ENCODE data around the gene MRPS6. TPM values are rescaled to one million over a fixed set of nuclear protein-coding genes. Genes with fewer than 3 reads are reported as not detected.

Gene MRPS6
- total and polyA plus RNA-seq, 10 of the 15 experiments (the other 5 are each of a cell fraction or from before 2014, with no cell fraction given), result 32.5 to 232 (median 90.3) TPM

DNA sequence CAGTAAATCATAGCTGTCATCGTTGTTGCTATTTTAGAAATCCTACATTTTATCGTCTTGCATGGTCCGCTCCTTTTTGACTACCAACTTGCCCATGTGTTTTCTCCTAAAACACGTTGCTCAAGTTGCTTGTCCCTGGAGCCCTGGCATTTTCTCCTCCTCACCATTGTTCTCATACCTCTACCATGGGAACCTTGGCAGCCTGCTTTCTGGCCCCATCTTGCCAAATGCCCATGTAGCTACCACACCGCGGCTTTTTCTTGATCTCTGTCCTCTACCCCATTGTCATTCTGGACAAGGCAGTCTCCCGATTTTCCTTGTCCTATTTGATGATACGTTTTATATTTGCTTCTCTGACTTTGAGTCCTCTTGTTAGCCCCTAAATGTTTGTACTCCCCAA, 50.2 kb downstream of the MRPS6 start:
- ATAC-seq, result no peak
- Histone ChIP-seq H3K36me3 (ENCODE audit: control insufficient read depth in 2 of 2, insufficient read depth in 2 of 2, low read length in 1 of 2) (peaks cover 4 to 23% of the 10 kb centered on the region in 2 experiments), H3K79me2 (ENCODE audit: control insufficient read depth, insufficient read depth, low read length) (peaks cover 1% of the 10 kb centered on the region), H3K4me2 (ENCODE audit: control insufficient read depth, insufficient read depth) (no peak overlapping the region), H4K20me1 (ENCODE audit: control insufficient read depth, insufficient read depth) (no peaks in the 10 kb centered on the region; the same call in 1 of the 2 replicates), H3K4me1 (ENCODE audit: control insufficient read depth, insufficient read depth, low read length) (no peaks in the 10 kb centered on the region), H3K27me3 (replicated peaks in 1 of 2; ENCODE audit: control insufficient read depth in 2 of 2, insufficient read depth in 2 of 2, low read length in 1 of 2) (no peaks in the 10 kb centered on the region), H3K27ac (ENCODE audit: control insufficient read depth, insufficient read depth) (no peak overlapping the region), H3K4me3 (no peak overlapping the region), H3K9me3 (replicated peaks; ENCODE audit: control insufficient read depth, insufficient read depth, low read length) (no peaks in the 10 kb centered on the region), H3K9ac (ENCODE audit: control insufficient read depth, insufficient read depth, low read length) (no peak overlapping the region), H2AFZ (ENCODE audit: control insufficient read depth, low read depth, low read length) (no peak overlapping the region)
- 95% methylated on average over 8 of the region's 8 CpGs for WGBS (ENCODE audit: insufficient coverage, insufficient replicate concordance, low lambda C conversion rate, missing lambda C conversion rate)
- no TSS peak for BruUV-seq (replicated peaks)
- ChIA-PET RAD21 (ENCODE audit: unreplicated experiment) (no interaction called here), CTCF (interaction anchor here (1.2 kb wide), 1 partner anchor 9 kb away, joined by 5 read pairs; no protein-coding TSS in a partner anchor), POLR2A (no interaction called here), SMC1A (ENCODE audit: uncharacterized antibody, unreplicated experiment) (interaction anchor here (0.7 to 1.4 kb wide), 3 partner anchors 23 to 199 kb away, joined by 3 to 4 read pairs (median 3); no protein-coding TSS in a partner anchor)
- in situ Hi-C loops (cut with MboI) (no loop called here), intact Hi-C loops (cut with micrococcal nuclease; ENCODE audit: unreplicated experiment) (no loop called here)
- no peak for FAIRE-seq
- no peak for DNase-seq (ENCODE audit: low read depth, low spot score)
- TF ChIP-seq SP1 (IDR thresholded peaks at IDR 0.05; ENCODE audit: low read depth, low read length) (no peak), GABPA (IDR thresholded peaks at IDR 0.05; ENCODE audit: low read depth) (no peak), CBX5 (IDR thresholded peaks at IDR 0.05; ENCODE audit: low read depth) (no peak), STAT1 (conservative IDR thresholded peaks at IDR 0.05) (no peak)
- TF ChIP-seq, protein P1, sequence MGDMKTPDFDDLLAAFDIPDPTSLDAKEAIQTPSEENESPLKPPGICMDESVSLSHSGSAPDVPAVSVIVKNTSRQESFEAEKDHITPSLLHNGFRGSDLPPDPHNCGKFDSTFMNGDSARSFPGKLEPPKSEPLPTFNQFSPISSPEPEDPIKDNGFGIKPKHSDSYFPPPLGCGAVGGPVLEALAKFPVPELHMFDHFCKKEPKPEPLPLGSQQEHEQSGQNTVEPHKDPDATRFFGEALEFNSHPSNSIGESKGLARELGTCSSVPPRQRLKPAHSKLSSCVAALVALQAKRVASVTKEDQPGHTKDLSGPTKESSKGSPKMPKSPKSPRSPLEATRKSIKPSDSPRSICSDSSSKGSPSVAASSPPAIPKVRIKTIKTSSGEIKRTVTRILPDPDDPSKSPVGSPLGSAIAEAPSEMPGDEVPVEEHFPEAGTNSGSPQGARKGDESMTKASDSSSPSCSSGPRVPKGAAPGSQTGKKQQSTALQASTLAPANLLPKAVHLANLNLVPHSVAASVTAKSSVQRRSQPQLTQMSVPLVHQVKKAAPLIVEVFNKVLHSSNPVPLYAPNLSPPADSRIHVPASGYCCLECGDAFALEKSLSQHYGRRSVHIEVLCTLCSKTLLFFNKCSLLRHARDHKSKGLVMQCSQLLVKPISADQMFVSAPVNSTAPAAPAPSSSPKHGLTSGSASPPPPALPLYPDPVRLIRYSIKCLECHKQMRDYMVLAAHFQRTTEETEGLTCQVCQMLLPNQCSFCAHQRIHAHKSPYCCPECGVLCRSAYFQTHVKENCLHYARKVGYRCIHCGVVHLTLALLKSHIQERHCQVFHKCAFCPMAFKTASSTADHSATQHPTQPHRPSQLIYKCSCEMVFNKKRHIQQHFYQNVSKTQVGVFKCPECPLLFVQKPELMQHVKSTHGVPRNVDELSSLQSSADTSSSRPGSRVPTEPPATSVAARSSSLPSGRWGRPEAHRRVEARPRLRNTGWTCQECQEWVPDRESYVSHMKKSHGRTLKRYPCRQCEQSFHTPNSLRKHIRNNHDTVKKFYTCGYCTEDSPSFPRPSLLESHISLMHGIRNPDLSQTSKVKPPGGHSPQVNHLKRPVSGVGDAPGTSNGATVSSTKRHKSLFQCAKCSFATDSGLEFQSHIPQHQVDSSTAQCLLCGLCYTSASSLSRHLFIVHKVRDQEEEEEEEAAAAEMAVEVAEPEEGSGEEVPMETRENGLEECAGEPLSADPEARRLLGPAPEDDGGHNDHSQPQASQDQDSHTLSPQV (IDR thresholded peaks at IDR 0.05), result no peak
- TF ChIP-seq, protein P2, sequence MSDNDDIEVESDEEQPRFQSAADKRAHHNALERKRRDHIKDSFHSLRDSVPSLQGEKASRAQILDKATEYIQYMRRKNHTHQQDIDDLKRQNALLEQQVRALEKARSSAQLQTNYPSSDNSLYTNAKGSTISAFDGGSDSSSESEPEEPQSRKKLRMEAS (IDR thresholded peaks at IDR 0.05; ENCODE audit: low read depth, low read length), result no peak
- TF ChIP-seq, protein P3, sequence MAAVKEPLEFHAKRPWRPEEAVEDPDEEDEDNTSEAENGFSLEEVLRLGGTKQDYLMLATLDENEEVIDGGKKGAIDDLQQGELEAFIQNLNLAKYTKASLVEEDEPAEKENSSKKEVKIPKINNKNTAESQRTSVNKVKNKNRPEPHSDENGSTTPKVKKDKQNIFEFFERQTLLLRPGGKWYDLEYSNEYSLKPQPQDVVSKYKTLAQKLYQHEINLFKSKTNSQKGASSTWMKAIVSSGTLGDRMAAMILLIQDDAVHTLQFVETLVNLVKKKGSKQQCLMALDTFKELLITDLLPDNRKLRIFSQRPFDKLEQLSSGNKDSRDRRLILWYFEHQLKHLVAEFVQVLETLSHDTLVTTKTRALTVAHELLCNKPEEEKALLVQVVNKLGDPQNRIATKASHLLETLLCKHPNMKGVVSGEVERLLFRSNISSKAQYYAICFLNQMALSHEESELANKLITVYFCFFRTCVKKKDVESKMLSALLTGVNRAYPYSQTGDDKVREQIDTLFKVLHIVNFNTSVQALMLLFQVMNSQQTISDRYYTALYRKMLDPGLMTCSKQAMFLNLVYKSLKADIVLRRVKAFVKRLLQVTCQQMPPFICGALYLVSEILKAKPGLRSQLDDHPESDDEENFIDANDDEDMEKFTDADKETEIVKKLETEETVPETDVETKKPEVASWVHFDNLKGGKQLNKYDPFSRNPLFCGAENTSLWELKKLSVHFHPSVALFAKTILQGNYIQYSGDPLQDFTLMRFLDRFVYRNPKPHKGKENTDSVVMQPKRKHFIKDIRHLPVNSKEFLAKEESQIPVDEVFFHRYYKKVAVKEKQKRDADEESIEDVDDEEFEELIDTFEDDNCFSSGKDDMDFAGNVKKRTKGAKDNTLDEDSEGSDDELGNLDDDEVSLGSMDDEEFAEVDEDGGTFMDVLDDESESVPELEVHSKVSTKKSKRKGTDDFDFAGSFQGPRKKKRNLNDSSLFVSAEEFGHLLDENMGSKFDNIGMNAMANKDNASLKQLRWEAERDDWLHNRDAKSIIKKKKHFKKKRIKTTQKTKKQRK (IDR thresholded peaks at IDR 0.05; ENCODE audit: low read depth, low read length), result no peak
- TF ChIP-seq, protein P4, sequence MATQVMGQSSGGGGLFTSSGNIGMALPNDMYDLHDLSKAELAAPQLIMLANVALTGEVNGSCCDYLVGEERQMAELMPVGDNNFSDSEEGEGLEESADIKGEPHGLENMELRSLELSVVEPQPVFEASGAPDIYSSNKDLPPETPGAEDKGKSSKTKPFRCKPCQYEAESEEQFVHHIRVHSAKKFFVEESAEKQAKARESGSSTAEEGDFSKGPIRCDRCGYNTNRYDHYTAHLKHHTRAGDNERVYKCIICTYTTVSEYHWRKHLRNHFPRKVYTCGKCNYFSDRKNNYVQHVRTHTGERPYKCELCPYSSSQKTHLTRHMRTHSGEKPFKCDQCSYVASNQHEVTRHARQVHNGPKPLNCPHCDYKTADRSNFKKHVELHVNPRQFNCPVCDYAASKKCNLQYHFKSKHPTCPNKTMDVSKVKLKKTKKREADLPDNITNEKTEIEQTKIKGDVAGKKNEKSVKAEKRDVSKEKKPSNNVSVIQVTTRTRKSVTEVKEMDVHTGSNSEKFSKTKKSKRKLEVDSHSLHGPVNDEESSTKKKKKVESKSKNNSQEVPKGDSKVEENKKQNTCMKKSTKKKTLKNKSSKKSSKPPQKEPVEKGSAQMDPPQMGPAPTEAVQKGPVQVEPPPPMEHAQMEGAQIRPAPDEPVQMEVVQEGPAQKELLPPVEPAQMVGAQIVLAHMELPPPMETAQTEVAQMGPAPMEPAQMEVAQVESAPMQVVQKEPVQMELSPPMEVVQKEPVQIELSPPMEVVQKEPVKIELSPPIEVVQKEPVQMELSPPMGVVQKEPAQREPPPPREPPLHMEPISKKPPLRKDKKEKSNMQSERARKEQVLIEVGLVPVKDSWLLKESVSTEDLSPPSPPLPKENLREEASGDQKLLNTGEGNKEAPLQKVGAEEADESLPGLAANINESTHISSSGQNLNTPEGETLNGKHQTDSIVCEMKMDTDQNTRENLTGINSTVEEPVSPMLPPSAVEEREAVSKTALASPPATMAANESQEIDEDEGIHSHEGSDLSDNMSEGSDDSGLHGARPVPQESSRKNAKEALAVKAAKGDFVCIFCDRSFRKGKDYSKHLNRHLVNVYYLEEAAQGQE (IDR thresholded peaks at IDR 0.05; ENCODE audit: low read depth, low read length), result no peak

Data from GM12878 (cell line).